Keratinocyte (primary cell): Measurements from ENCODE around the gene PFKM.

Experiments
- CTCF ChIP-seq, 3 experiments: IDR thresholded peaks in 1 of 3; conservative IDR thresholded peaks in 1 of 3; optimal IDR thresholded peaks in 1 of 3; 2 replicates in 2 of 3; 3 replicates in 1 of 3; pipeline versions ENCODE3 to v1.5.1; 2011; ENCODE audit warnings: low read length in 3 of 3, mild to moderate bottlenecking in 3 of 3, moderate library complexity in 2 of 3, control low read depth in 1 of 3, inconsistent platforms in 1 of 3; ENCODE audit not compliant: insufficient read depth in 2 of 3; ENCODE audit errors: extremely low read depth in 1 of 3
- EZH2 ChIP-seq: IDR thresholded peaks from one replicate; pipeline ENCODE4 v1.6.1; 2012; ENCODE audit warnings: inconsistent platforms, mild to moderate bottlenecking, low read length, moderate library complexity

GRCh38 chr12:48165089-48165981, 46.2 kb downstream of the PFKM start:
- TF ChIP-seq CTCF (optimal IDR thresholded peaks at IDR 0.05 in 1 of 3, IDR thresholded peaks at IDR 0.05 in 1 of 3, conservative IDR thresholded peaks at IDR 0.05 in 1 of 3; ENCODE audit: extremely low read depth in 1 of 3, insufficient read depth in 2 of 3, low read length in 3 of 3), result peak; percentile 78 to 85 (median 82)
- no peak for TF ChIP-seq EZH2
